Measurements from ENCODE around the gene FAM169A. TPM values are rescaled to one million over a fixed set of nuclear protein-coding genes. Genes with fewer than 3 reads are reported as not detected.
"Not testable (repeated sequence)": the region's sequence is repeated elsewhere in the genome, so short reads cannot be mapped to it uniquely, and the experiment has no call there.

FAM169A gene, protein sequence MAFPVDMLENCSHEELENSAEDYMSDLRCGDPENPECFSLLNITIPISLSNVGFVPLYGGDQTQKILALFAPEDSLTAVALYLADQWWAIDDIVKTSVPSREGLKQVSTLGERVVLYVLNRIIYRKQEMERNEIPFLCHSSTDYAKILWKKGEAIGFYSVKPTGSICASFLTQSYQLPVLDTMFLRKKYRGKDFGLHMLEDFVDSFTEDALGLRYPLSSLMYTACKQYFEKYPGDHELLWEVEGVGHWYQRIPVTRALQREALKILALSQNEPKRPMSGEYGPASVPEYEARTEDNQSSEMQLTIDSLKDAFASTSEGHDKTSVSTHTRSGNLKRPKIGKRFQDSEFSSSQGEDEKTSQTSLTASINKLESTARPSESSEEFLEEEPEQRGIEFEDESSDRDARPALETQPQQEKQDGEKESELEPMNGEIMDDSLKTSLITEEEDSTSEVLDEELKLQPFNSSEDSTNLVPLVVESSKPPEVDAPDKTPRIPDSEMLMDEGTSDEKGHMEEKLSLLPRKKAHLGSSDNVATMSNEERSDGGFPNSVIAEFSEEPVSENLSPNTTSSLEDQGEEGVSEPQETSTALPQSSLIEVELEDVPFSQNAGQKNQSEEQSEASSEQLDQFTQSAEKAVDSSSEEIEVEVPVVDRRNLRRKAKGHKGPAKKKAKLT
- total RNA-seq: 1 to 10 TPM; 4.9 to 5.0 TPM

DNA sequence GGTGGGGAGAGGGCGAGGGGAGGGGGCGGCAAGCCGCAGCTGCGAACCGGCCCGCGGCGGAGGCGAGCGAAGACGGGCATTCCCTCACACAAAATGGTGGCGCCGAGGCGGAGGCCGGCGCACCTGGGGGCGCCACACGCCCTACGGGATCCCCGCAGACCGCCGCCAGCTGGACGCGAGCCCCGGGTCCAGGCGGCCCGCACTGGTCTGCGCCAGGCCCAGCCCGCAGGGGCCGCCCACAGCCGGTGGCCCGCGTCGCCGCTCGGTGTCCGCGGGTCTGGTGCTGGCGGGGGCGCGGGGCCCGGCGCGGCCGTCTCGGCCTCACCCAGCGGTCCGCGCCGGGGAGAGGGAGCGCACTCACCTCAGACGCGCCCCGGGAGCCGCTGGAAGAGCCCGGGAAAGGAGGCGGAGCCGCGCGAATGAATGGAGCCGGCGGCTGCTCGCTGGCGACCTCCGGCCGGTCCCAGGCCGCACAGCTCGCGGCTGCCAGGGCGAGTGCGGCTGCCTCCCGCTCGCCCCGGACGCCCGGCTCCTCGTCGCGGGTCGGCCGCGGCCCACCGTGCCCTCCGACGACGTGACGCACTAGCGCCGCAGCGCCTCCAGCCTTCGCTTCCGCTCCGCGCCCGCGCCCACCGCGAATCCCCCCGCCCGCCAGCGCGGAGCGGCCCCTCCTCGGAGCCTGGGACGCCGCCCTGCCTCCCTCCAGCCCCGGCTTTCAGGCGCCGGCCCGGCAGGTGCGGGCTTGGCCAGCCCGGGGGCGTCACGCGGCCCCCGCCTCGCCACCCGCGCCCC is at the start of gene FAM169A:
TSS of gene FAM169A (minus strand) at position 584 of the 792 bp plus-strand sequence. CDS start 24,711 bp downstream, outside the sequence.
- no peak within 1 kb of the TSS for H3K27ac ChIP-seq
- TF ChIP-seq, protein P1, sequence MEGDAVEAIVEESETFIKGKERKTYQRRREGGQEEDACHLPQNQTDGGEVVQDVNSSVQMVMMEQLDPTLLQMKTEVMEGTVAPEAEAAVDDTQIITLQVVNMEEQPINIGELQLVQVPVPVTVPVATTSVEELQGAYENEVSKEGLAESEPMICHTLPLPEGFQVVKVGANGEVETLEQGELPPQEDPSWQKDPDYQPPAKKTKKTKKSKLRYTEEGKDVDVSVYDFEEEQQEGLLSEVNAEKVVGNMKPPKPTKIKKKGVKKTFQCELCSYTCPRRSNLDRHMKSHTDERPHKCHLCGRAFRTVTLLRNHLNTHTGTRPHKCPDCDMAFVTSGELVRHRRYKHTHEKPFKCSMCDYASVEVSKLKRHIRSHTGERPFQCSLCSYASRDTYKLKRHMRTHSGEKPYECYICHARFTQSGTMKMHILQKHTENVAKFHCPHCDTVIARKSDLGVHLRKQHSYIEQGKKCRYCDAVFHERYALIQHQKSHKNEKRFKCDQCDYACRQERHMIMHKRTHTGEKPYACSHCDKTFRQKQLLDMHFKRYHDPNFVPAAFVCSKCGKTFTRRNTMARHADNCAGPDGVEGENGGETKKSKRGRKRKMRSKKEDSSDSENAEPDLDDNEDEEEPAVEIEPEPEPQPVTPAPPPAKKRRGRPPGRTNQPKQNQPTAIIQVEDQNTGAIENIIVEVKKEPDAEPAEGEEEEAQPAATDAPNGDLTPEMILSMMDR (IDR thresholded peaks at IDR 0.05): no peak
- no peaks in the 10 kb centered on the region for H3K36me3 ChIP-seq

DNA sequence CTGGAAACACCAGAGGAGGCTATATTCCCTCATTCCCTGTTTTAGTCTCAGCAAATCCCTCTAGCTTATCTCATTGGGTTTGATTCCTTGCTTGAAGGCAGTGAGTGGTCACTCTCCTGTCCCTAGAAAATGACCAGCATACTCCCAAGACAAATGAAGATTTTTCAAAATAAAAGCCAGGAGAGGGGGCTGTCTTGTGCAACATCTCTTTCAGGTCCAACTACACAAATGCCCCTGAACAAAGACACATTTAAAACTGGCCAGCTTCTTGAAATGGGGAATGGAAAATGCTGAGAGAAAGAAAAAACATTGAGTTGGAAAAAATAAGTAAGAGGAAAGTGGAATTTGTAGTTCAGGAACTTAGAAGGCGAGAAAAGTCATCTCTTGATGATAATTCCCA is 49.3 kb upstream of the FAM169A start:
- H3K4me1 ChIP-seq: no peaks in the 10 kb centered on the region
- intact Hi-C loops (cut with DNase I): loop anchor here (5.0 kb wide), 1 partner anchor 243 kb away; no protein-coding TSS in a partner anchor
- TF ChIP-seq, protein P1 (IDR thresholded peaks at IDR 0.05): no peak
- H3K36me3 ChIP-seq: no peaks in the 10 kb centered on the region
- H3K9me3 ChIP-seq: no peaks in the 10 kb centered on the region
- no peak for DNase-seq
- H3K27ac ChIP-seq: no peak overlapping the region
- no peak overlapping the region for H3K4me3 ChIP-seq
- H3K27me3 ChIP-seq: no peaks in the 10 kb centered on the region
- no peak overlapping the region for H3K9ac ChIP-seq (ENCODE audit: low read depth in 2 of 2, low read length in 2 of 2)

More for the DNA sequence above, at the start of gene FAM169A:
- H3K4me1 ChIP-seq: no peaks in the 10 kb centered on the region
- intact Hi-C loops (cut with DNase I): no loop called here
- peaks cover 7% of the 10 kb centered on the region for H3K27me3 ChIP-seq
- peak; percentile 47 for DNase-seq
- peak within 1 kb of the TSS; percentile 54 for H3K4me3 ChIP-seq
- peak within 1 kb of the TSS; percentile 61 to 72 for H3K9ac ChIP-seq (ENCODE audit: low read depth in 2 of 2, low read length in 2 of 2)
- H3K9me3 ChIP-seq: no peaks in the 10 kb centered on the region

DNA sequence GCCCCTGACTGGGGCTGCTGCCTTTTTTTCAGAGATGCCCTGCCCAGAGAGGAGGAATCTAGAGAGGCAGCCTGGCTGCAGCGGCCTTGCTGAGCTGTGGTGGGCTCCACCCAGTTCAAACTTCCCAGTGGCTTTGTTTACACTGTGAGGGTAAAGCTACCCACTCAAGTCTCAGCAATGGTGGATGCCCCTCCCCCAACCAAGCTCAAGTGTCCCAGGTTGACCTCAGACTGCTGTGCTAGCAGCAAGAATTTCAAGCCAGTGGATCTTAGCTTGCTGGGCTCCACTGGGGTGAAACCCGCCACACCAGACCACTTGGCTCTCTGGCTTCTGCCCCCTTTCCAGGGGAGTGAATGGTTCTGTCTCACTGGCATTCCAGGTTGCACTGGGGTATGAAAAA is 45.2 kb upstream of the FAM169A start:
- DNase-seq; H3K27me3 ChIP-seq; H3K9me3 ChIP-seq; H3K4me1 ChIP-seq; H3K9ac ChIP-seq (ENCODE audit: low read depth in 2 of 2, low read length in 2 of 2); H3K4me3 ChIP-seq; H3K27ac ChIP-seq; H3K36me3 ChIP-seq; intact Hi-C loops (cut with DNase I): not testable (repeated sequence)

DNA sequence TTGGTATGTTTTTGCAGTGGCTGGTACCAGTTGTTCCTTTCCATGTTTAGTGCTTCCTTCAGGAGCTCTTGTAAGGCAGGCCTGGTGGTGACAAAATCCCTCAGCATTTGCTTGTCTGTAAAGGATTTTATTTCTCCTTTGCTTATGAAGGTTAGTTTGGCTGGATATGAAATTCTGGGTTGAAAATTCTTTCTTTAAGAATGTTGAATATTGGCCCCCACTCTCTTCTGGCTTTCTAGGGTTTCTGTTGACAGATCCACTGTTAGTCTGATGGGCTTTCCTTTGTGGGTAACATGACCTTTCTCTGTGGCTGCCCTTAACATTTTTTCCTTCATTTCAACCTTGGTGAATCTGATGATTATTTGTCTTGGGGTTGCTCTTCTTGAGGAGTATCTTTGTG is 43.7 kb upstream of the FAM169A start:
- H3K9me3 ChIP-seq; H3K4me3 ChIP-seq; H3K4me1 ChIP-seq; H3K36me3 ChIP-seq; H3K27ac ChIP-seq; H3K27me3 ChIP-seq; H3K9ac ChIP-seq (ENCODE audit: low read depth in 2 of 2, low read length in 2 of 2); DNase-seq; intact Hi-C loops (cut with DNase I): not testable (repeated sequence)

DNA sequence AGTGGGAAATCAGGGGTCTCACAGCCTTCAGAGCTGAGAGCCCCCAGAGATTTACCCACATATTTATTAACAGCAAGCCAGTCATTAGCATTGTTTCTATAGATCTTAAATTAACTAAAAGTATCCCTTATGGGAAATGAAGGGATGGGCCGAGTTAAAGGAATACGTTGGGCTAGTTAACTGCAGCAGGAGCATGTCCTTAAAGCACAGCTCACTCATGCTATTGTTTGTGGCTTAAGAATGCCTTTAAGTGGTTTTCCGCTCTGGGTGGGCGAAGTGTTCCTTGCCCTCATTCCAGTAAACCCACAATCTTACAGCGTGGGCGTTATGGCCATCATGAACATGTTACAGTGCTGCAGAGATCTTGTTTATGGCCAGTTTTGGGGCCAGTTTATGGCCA is 42.0 kb upstream of the FAM169A start:
- intact Hi-C loops (cut with DNase I); H3K9me3 ChIP-seq; H3K36me3 ChIP-seq; H3K4me1 ChIP-seq; H3K27me3 ChIP-seq; H3K27ac ChIP-seq; H3K9ac ChIP-seq (ENCODE audit: low read depth in 2 of 2, low read length in 2 of 2); DNase-seq; H3K4me3 ChIP-seq: not testable (repeated sequence)

DNA sequence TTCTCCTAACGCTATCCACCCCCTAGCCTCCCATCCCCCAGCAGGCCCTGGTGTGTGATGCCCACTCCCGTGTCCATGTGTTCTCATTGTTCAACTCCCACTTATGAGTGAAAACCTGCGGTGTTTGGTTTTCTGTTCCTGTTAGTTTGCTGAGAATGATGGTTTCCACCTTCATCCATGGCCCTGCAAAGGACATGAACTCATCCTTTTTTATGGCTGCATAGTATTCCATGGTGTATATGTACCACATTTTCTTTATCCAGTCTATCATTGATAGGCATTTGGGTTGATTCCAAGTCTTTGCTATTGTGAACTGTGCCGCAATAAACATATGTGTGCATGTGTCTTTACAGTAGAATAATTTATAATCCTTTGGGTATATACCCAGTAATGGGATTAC is 38.5 kb upstream of the FAM169A start:
- H3K4me1 ChIP-seq; H3K27ac ChIP-seq; DNase-seq; H3K9ac ChIP-seq (ENCODE audit: low read depth in 2 of 2, low read length in 2 of 2); H3K9me3 ChIP-seq; H3K4me3 ChIP-seq; H3K36me3 ChIP-seq; H3K27me3 ChIP-seq: not testable (repeated sequence)
- intact Hi-C loops (cut with DNase I): loop anchor here (5.0 kb wide), 1 partner anchor 117 kb away; no protein-coding TSS in a partner anchor

DNA sequence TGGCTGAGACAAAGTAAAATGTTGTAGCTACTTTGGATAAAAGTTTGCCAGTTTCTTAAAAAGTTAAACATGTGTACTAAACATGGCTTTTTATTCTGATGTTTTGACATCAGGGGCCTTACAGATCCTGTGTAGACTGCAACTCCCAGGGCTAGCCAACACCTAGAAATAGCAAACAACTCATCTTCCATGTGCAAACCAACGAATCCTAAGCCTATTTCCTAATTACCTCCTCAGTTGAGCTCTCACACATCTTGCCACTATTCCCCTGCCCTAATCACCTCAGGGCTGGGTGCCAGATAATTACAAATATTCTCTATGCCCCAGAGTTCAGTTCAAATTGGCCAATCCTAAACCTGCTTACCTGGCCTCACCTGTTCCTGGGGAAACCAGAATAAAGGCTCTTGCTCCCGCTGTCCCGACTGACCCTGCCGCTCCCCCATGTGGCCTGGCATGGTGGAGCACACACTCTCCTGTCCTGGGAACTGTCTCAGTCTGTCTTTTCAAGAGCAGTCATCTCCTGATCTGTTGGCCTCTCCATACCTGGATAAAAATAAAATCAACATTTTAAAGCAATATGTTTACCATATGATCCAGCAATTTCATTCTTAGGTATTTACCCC is 37.1 kb upstream of the FAM169A start:
- TF ChIP-seq, protein P1 (IDR thresholded peaks at IDR 0.05): peak; percentile 52
- H3K27me3 ChIP-seq: no peaks in the 10 kb centered on the region
- H3K27ac ChIP-seq: no peak overlapping the region
- DNase-seq: peak; percentile 62
- intact Hi-C loops (cut with DNase I): loop anchor here (5.0 kb wide), 1 partner anchor 116 kb away; no protein-coding TSS in a partner anchor
- H3K4me1 ChIP-seq: no peaks in the 10 kb centered on the region
- H3K9ac ChIP-seq (ENCODE audit: low read depth in 2 of 2, low read length in 2 of 2): no peak overlapping the region
- no peaks in the 10 kb centered on the region for H3K9me3 ChIP-seq
- H3K36me3 ChIP-seq: no peaks in the 10 kb centered on the region
- no peak overlapping the region for H3K4me3 ChIP-seq
